Neutrophil (primary cell): Measurements from ENCODE around the gene MPHOSPH9.

Experiments used
- H3K27ac ChIP-seq: fragments of 200-600 bp; sonication (generic); 2 replicates; pipeline ENCODE4 v1.5.1; 2016; ENCODE audit warnings: mild to moderate bottlenecking, moderate library complexity
- H3K27me3 ChIP-seq: fragments of 200-600 bp; sonication (generic); 2 replicates; pipeline ENCODE4 v1.6.0; 2016; ENCODE audit warnings: mild to moderate bottlenecking
- H3K36me3 ChIP-seq: fragments of 200-600 bp; sonication (generic); 2 replicates; pipeline ENCODE4 v1.5.1; 2017
- H3K4me1 ChIP-seq, 2 experiments: fragments of 200-600 bp in 1 of 2; sonication (generic) in 1 of 2; 1 replicate in 1 of 2; 2 replicates in 1 of 2; pipeline versions ENCODE4 v1.5.1 to v1.6.1; 2013 to 2016; ENCODE audit warnings: low read depth in 1 of 2, low read length in 1 of 2, mild to moderate bottlenecking in 1 of 2, moderate library complexity in 1 of 2; ENCODE audit not compliant: control insufficient read depth in 1 of 2, insufficient read depth in 1 of 2
- H3K4me3 ChIP-seq, 2 experiments: fragments of 200-600 bp in 1 of 2; sonication (generic) in 1 of 2; 1 replicate in 1 of 2; 2 replicates in 1 of 2; pipeline ENCODE4 v1.5.1; 2013 to 2016; ENCODE audit warnings: low read depth in 1 of 2, low read length in 1 of 2, mild to moderate bottlenecking in 1 of 2, moderate library complexity in 1 of 2
- H3K9me3 ChIP-seq: fragments of 200-600 bp; sonication (generic); 2 replicates; pipeline ENCODE4 v1.5.1; 2016
- CTCF ChIP-seq: fragments of 200-600 bp; sonication (generic); IDR thresholded peaks from 2 replicates; pipeline ENCODE4 v1.5.1; 2016; ENCODE audit warnings: antibody characterized with exemption

MPHOSPH9 gene

GRCh38 chr12:123142921-123143735, 89.8 kb downstream of the MPHOSPH9 start:
- Histone ChIP-seq H3K9me3 (no peaks in the 10 kb centered on the region), H3K27ac (no peak overlapping the region), H3K36me3 (no peaks in the 10 kb centered on the region), H3K4me1 (peaks cover 0 to 3% of the 10 kb centered on the region in 2 experiments), H3K27me3 (peaks cover 7% of the 10 kb centered on the region), H3K4me3 (no peak overlapping the region)
- no peak for TF ChIP-seq CTCF

- TF ChIP-seq CTCF: no peak
- H3K4me3 ChIP-seq: no peak overlapping the region
- H3K27me3 ChIP-seq: peaks cover under 1% of the 10 kb centered on the region
- no peaks in the 10 kb centered on the region for H3K9me3 ChIP-seq
- no peak overlapping the region for H3K27ac ChIP-seq
- H3K4me1 ChIP-seq: peaks cover 0 to 3% of the 10 kb centered on the region in 2 experiments
- H3K36me3 ChIP-seq: no peaks in the 10 kb centered on the region
These were observed 90.5 kb downstream of the MPHOSPH9 start for GRCh38 chr12:123142518-123142840.

- Histone ChIP-seq H3K4me3 (no peak overlapping the region), H3K27me3 (no peaks in the 10 kb centered on the region), H3K4me1 (peaks cover 0 to 3% of the 10 kb centered on the region in 2 experiments), H3K36me3 (no peaks in the 10 kb centered on the region), H3K9me3 (no peaks in the 10 kb centered on the region), H3K27ac (no peak overlapping the region)
- no peak for TF ChIP-seq CTCF
These were observed 91.1 kb downstream of the MPHOSPH9 start for GRCh38 chr12:123141615-123142517.

- Histone ChIP-seq H3K4me1 (peaks cover 0 to 3% of the 10 kb centered on the region in 2 experiments), H3K9me3 (no peaks in the 10 kb centered on the region), H3K4me3 (no peak overlapping the region), H3K27ac (no peak overlapping the region), H3K36me3 (no peaks in the 10 kb centered on the region), H3K27me3 (no peaks in the 10 kb centered on the region)
- no peak for TF ChIP-seq CTCF
These were observed 92.0 kb downstream of the MPHOSPH9 start for GRCh38 chr12:123140676-123141614.
